IPS-20b (cell line): ENCODE results near the gene PPP1R1C.
"Not testable (repeated sequence)": the region's sequence is repeated elsewhere in the genome, so short reads cannot be mapped to it uniquely, and the experiment has no call there.

Source experiments
- H3K27ac ChIP-seq: one replicate; pipeline ENCODE4 v1.5.1; 2013; ENCODE audit warnings: low read length
- H3K27me3 ChIP-seq: 2 replicates; pipeline ENCODE4 v1.6.1; 2013; ENCODE audit warnings: mild to moderate bottlenecking, low read length, inconsistent platforms; ENCODE audit not compliant: insufficient read depth
- H3K36me3 ChIP-seq: 2 replicates; pipeline ENCODE4 v1.6.1; 2013; ENCODE audit warnings: low read depth, mild to moderate bottlenecking, inconsistent platforms, low read length, moderate library complexity; ENCODE audit not compliant: insufficient read depth
- H3K4me1 ChIP-seq: 2 replicates; pipeline ENCODE4 v1.6.1; 2013; ENCODE audit warnings: mild to moderate bottlenecking, control low read depth, inconsistent platforms, low read length, moderate library complexity; ENCODE audit not compliant: insufficient read depth
- H3K4me3 ChIP-seq: 2 replicates; pipeline ENCODE4 v1.5.1; 2013; ENCODE audit warnings: mild to moderate bottlenecking, low read length, inconsistent platforms
- H3K9ac ChIP-seq: 2 replicates; pipeline ENCODE4 v1.6.1; 2013; ENCODE audit warnings: low read depth, mild to moderate bottlenecking, inconsistent platforms, low read length, moderate library complexity
- H3K9me3 ChIP-seq: 2 replicates; pipeline ENCODE4 v1.6.1; 2013; ENCODE audit warnings: mild to moderate bottlenecking, low read depth, low read length, inconsistent platforms; ENCODE audit not compliant: insufficient read depth

The PPP1R1C gene

GRCh38 chr2:181953881-181954537 lies 31.6 kb upstream of the PPP1R1C start:
- H3K27me3 ChIP-seq = no peaks in the 10 kb centered on the region
- H3K4me3 ChIP-seq = peak overlapping the region; percentile 69
- no peaks in the 10 kb centered on the region for H3K36me3 ChIP-seq
- no peaks in the 10 kb centered on the region for H3K9me3 ChIP-seq
- peak overlapping the region; percentile 46; the same call in 1 of the 2 replicates for H3K9ac ChIP-seq
- H3K4me1 ChIP-seq = peaks cover 4% of the 10 kb centered on the region; the same call in 1 of the 2 replicates
- H3K27ac ChIP-seq = no peak overlapping the region

- Histone ChIP-seq H3K36me3 (no peaks in the 10 kb centered on the region), H3K9ac (no peak overlapping the region; the same call in 1 of the 2 replicates), H3K27ac (no peak overlapping the region), H3K4me1 (peaks cover 4% of the 10 kb centered on the region; the same call in 1 of the 2 replicates), H3K9me3 (no peaks in the 10 kb centered on the region), H3K27me3 (no peaks in the 10 kb centered on the region), H3K4me3 (peak overlapping the region; percentile 69; the same call in 1 of the 2 replicates)
Observed at GRCh38 chr2:181954538-181954883, 31.1 kb upstream of the PPP1R1C start.

- H3K4me3 ChIP-seq = no peak overlapping the region
- no peak overlapping the region for H3K9ac ChIP-seq
- no peaks in the 10 kb centered on the region for H3K36me3 ChIP-seq
- no peaks in the 10 kb centered on the region for H3K9me3 ChIP-seq
- peaks cover 4% of the 10 kb centered on the region; the same call in 1 of the 2 replicates for H3K4me1 ChIP-seq
- H3K27me3 ChIP-seq = no peaks in the 10 kb centered on the region
- H3K27ac ChIP-seq = no peak overlapping the region
Observed at GRCh38 chr2:181955010-181955409, 30.6 kb upstream of the PPP1R1C start.

- H3K27ac ChIP-seq, H3K4me3 ChIP-seq, H3K4me1 ChIP-seq, H3K27me3 ChIP-seq, H3K36me3 ChIP-seq, H3K9me3 ChIP-seq, H3K9ac ChIP-seq: not testable (repeated sequence)
Observed at GRCh38 chr2:181955866-181956265, 29.8 kb upstream of the PPP1R1C start.

GRCh38 chr2:181957668-181958067 lies 28.0 kb upstream of the PPP1R1C start:
- Histone ChIP-seq H3K9me3 (no peaks in the 10 kb centered on the region), H3K27ac (no peak overlapping the region), H3K9ac (no peak overlapping the region), H3K27me3 (no peaks in the 10 kb centered on the region), H3K4me1 (peaks cover 4% of the 10 kb centered on the region; the same call in 1 of the 2 replicates), H3K4me3 (no peak overlapping the region), H3K36me3 (no peaks in the 10 kb centered on the region)

- H3K4me3 ChIP-seq = no peak overlapping the region
- H3K4me1 ChIP-seq = peaks cover 2% of the 10 kb centered on the region; the same call in 1 of the 2 replicates
- no peak overlapping the region for H3K27ac ChIP-seq
- H3K9ac ChIP-seq = no peak overlapping the region
- H3K9me3 ChIP-seq = no peaks in the 10 kb centered on the region
- no peaks in the 10 kb centered on the region for H3K36me3 ChIP-seq
- no peaks in the 10 kb centered on the region for H3K27me3 ChIP-seq
Observed at GRCh38 chr2:181958726-181959125, 26.9 kb upstream of the PPP1R1C start.

GRCh38 chr2:181959508-181959907 lies 26.1 kb upstream of the PPP1R1C start:
- H3K27me3 ChIP-seq = no peaks in the 10 kb centered on the region
- H3K9me3 ChIP-seq = no peaks in the 10 kb centered on the region
- no peak overlapping the region for H3K9ac ChIP-seq
- no peak overlapping the region for H3K4me3 ChIP-seq
- H3K27ac ChIP-seq = no peak overlapping the region
- H3K4me1 ChIP-seq = no peaks in the 10 kb centered on the region
- no peaks in the 10 kb centered on the region for H3K36me3 ChIP-seq

- not testable (repeated sequence) for H3K4me1 ChIP-seq, H3K36me3 ChIP-seq, H3K9me3 ChIP-seq, H3K27ac ChIP-seq, H3K9ac ChIP-seq, H3K4me3 ChIP-seq, H3K27me3 ChIP-seq
Observed at GRCh38 chr2:181961167-181961566, 24.5 kb upstream of the PPP1R1C start.

- Histone ChIP-seq H3K9ac (no peak overlapping the region), H3K4me1 (no peaks in the 10 kb centered on the region), H3K27ac (no peak overlapping the region), H3K36me3 (no peaks in the 10 kb centered on the region), H3K9me3 (no peaks in the 10 kb centered on the region), H3K4me3 (no peak overlapping the region), H3K27me3 (no peaks in the 10 kb centered on the region)
Observed at GRCh38 chr2:181962142-181962541, 23.5 kb upstream of the PPP1R1C start.

GRCh38 chr2:181970160-181970794 lies 15.4 kb upstream of the PPP1R1C start:
- H3K27ac ChIP-seq = no peak overlapping the region
- no peaks in the 10 kb centered on the region for H3K27me3 ChIP-seq
- no peak overlapping the region for H3K4me3 ChIP-seq
- no peaks in the 10 kb centered on the region for H3K9me3 ChIP-seq
- no peak overlapping the region; the same call in 1 of the 2 replicates for H3K9ac ChIP-seq
- no peaks in the 10 kb centered on the region for H3K4me1 ChIP-seq
- H3K36me3 ChIP-seq = no peaks in the 10 kb centered on the region

GRCh38 chr2:181971032-181971431 lies 14.6 kb upstream of the PPP1R1C start:
- H3K36me3 ChIP-seq = no peaks in the 10 kb centered on the region
- no peaks in the 10 kb centered on the region for H3K27me3 ChIP-seq
- no peak overlapping the region for H3K9ac ChIP-seq
- H3K9me3 ChIP-seq = no peaks in the 10 kb centered on the region
- H3K4me1 ChIP-seq = no peaks in the 10 kb centered on the region
- no peak overlapping the region for H3K27ac ChIP-seq
- H3K4me3 ChIP-seq = no peak overlapping the region

- Histone ChIP-seq H3K9me3 (no peaks in the 10 kb centered on the region), H3K27ac (no peak overlapping the region), H3K27me3 (no peaks in the 10 kb centered on the region), H3K4me1 (no peaks in the 10 kb centered on the region), H3K36me3 (no peaks in the 10 kb centered on the region), H3K4me3 (no peak overlapping the region), H3K9ac (no peak overlapping the region)
Observed at GRCh38 chr2:181972431-181973170, 13.1 kb upstream of the PPP1R1C start.
